HepG2 (cell line): ENCODE measurements around the gene CCSER2. TPM values are rescaled to one million over a fixed set of nuclear protein-coding genes. Genes with fewer than 3 reads are reported as not detected.

Experiments used
- ARHGAP35 ChIP-seq: sonication (generic); formaldehyde crosslinking; IDR thresholded peaks from 2 replicates; pipeline ENCODE4 v1.9.0; 2022; ENCODE audit warnings: mild to moderate bottlenecking, inconsistent platforms, moderate library complexity, missing genetic modification reagents, borderline replicate concordance
- CCAR2 ChIP-seq: fragments of 200-400 bp; formaldehyde crosslinking; optimal IDR thresholded peaks from 2 replicates; pipeline ENCODE3; 2018; ENCODE audit warnings: low read depth, mild to moderate bottlenecking, low read length, moderate library complexity
- MBD4 ChIP-seq: IDR thresholded peaks from 2 replicates; pipeline ENCODE4 v1.6.1; 2012; ENCODE audit warnings: low read length, inconsistent platforms, borderline replicate concordance
- NFIC ChIP-seq: IDR thresholded peaks from 2 replicates; pipeline ENCODE4 v1.6.1; 2012; ENCODE audit warnings: mild to moderate bottlenecking, low read length, inconsistent platforms
- NFYC ChIP-seq: IDR thresholded peaks from 2 replicates; pipeline ENCODE4 v1.6.1; 2016; ENCODE audit warnings: missing genetic modification reagents, missing compliant biosample characterization
- PLSCR1 ChIP-seq: sonication (generic); formaldehyde crosslinking; IDR thresholded peaks from 2 replicates; pipeline ENCODE4 v1.5.0; 2020; ENCODE audit warnings: missing genetic modification reagents, mild to moderate bottlenecking, borderline replicate concordance
- SRSF9 ChIP-seq: fragments of 200-400 bp; formaldehyde crosslinking; IDR thresholded peaks from 2 replicates; pipeline ENCODE4 v1.6.1; 2018; ENCODE audit warnings: borderline replicate concordance, mild to moderate bottlenecking, low read depth, low read length; ENCODE audit not compliant: insufficient read depth, poor library complexity, severe bottlenecking
- ZBTB49 ChIP-seq: sonication (generic); formaldehyde crosslinking; IDR thresholded peaks from 2 replicates; pipeline ENCODE4 v1.4.0; 2020; ENCODE audit warnings: missing genetic modification reagents, borderline replicate concordance
- ZNF343 ChIP-seq: sonication (generic); formaldehyde crosslinking; IDR thresholded peaks from 2 replicates; pipeline ENCODE4 v1.4.0; 2020; ENCODE audit warnings: mild to moderate bottlenecking, missing genetic modification reagents
- ZNF572 ChIP-seq: sonication (generic); formaldehyde crosslinking; IDR thresholded peaks from 2 replicates; pipeline ENCODE4 v1.5.1; 2020; ENCODE audit warnings: mild to moderate bottlenecking, missing genetic modification reagents
- ZNF704 ChIP-seq: sonication (generic); formaldehyde crosslinking; IDR thresholded peaks from 2 replicates; pipeline ENCODE4 v1.8.1; 2023; ENCODE audit warnings: mild to moderate bottlenecking, inconsistent platforms, moderate library complexity, missing genetic modification reagents, borderline replicate concordance
- ZNF816 ChIP-seq: sonication (generic); formaldehyde crosslinking; IDR thresholded peaks from 2 replicates; pipeline ENCODE4 v1.8.0; 2022; ENCODE audit warnings: missing genetic modification reagents, mild to moderate bottlenecking, borderline replicate concordance
- ZSCAN12 ChIP-seq: sonication (generic); formaldehyde crosslinking; IDR thresholded peaks from 2 replicates; pipeline ENCODE4 v1.9.0; 2021; ENCODE audit warnings: mild to moderate bottlenecking, missing genetic modification reagents
- ZSCAN9 ChIP-seq: IDR thresholded peaks from 2 replicates; pipeline ENCODE4 v1.6.1; 2016; ENCODE audit warnings: borderline replicate concordance
- polyA plus RNA-seq, 8 experiments: library from polyadenylated mRNA; depleted of rRNA in 3 of 8; stranded (reverse) in 7 of 8; unstranded in 1 of 8; fragments of >200 nt; fragmentation: Illumina TruSeq in 4 of 8; extraction: Trizol in 4 of 8; gene quantifications; 2 replicates each; pipeline versions ENCODE4 v1.2.1 to v1.2.3, GENCODE V29; 2011 to 2016; ENCODE audit warnings: low read depth in 4 of 8, missing spikeins in 1 of 8, mixed read lengths in 1 of 8; ENCODE audit not compliant: insufficient read depth in 1 of 8
- total RNA-seq, 5 experiments: library from RNA; depleted of rRNA; stranded (reverse); fragments of >200 nt; fragmentation: Illumina TruSeq; extraction: Trizol; gene quantifications; 2 replicates each; pipeline ENCODE4 v1.2.3, GENCODE V29; 2016; ENCODE audit warnings: low read depth in 1 of 5
- TF ChIP-seq, protein P1 (sequence below): sonication (generic); formaldehyde crosslinking; IDR thresholded peaks from 2 replicates; pipeline ENCODE4 v1.5.1; 2020; ENCODE audit warnings: mild to moderate bottlenecking, missing genetic modification reagents, borderline replicate concordance
- TF ChIP-seq, protein P2 (sequence below): sonication (generic); formaldehyde crosslinking; IDR thresholded peaks from 2 replicates; pipeline ENCODE4 v1.9.0; 2021; ENCODE audit warnings: missing genetic modification reagents, borderline replicate concordance

The CCSER2 gene
- total and polyA plus RNA-seq, 2 of the 13 experiments (the other 11 are each of a cell fraction or from before 2014, with no cell fraction given), result 13.3 to 17.2 TPM

- TF ChIP-seq, protein P1, sequence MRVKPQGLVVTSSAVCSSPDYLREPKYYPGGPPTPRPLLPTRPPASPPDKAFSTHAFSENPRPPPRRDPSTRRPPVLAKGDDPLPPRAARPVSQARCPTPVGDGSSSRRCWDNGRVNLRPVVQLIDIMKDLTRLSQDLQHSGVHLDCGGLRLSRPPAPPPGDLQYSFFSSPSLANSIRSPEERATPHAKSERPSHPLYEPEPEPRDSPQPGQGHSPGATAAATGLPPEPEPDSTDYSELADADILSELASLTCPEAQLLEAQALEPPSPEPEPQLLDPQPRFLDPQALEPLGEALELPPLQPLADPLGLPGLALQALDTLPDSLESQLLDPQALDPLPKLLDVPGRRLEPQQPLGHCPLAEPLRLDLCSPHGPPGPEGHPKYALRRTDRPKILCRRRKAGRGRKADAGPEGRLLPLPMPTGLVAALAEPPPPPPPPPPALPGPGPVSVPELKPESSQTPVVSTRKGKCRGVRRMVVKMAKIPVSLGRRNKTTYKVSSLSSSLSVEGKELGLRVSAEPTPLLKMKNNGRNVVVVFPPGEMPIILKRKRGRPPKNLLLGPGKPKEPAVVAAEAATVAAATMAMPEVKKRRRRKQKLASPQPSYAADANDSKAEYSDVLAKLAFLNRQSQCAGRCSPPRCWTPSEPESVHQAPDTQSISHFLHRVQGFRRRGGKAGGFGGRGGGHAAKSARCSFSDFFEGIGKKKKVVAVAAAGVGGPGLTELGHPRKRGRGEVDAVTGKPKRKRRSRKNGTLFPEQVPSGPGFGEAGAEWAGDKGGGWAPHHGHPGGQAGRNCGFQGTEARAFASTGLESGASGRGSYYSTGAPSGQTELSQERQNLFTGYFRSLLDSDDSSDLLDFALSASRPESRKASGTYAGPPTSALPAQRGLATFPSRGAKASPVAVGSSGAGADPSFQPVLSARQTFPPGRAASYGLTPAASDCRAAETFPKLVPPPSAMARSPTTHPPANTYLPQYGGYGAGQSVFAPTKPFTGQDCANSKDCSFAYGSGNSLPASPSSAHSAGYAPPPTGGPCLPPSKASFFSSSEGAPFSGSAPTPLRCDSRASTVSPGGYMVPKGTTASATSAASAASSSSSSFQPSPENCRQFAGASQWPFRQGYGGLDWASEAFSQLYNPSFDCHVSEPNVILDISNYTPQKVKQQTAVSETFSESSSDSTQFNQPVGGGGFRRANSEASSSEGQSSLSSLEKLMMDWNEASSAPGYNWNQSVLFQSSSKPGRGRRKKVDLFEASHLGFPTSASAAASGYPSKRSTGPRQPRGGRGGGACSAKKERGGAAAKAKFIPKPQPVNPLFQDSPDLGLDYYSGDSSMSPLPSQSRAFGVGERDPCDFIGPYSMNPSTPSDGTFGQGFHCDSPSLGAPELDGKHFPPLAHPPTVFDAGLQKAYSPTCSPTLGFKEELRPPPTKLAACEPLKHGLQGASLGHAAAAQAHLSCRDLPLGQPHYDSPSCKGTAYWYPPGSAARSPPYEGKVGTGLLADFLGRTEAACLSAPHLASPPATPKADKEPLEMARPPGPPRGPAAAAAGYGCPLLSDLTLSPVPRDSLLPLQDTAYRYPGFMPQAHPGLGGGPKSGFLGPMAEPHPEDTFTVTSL (CRISPR knock-in tag), result no peak
- TF ChIP-seq SRSF9 (no peak), MBD4 (no peak), CCAR2 (no peak), NFIC (no peak), ZNF704 (no peak), ZSCAN9 (CRISPR knock-in tag) (peak; percentile 99), ZNF572 (CRISPR knock-in tag) (no peak), ZSCAN12 (CRISPR knock-in tag) (0 out of 2 replicates have a peak, but pooled peaks have one; percentile 56), NFYC (CRISPR knock-in tag) (no peak), ARHGAP35 (CRISPR knock-in tag) (no peak), ZBTB49 (CRISPR knock-in tag) (peak; percentile 93), PLSCR1 (no peak), ZNF343 (no peak), ZNF816 (0 out of 2 replicates have a peak, but pooled peaks have one; percentile 55)
- TF ChIP-seq, protein P2, sequence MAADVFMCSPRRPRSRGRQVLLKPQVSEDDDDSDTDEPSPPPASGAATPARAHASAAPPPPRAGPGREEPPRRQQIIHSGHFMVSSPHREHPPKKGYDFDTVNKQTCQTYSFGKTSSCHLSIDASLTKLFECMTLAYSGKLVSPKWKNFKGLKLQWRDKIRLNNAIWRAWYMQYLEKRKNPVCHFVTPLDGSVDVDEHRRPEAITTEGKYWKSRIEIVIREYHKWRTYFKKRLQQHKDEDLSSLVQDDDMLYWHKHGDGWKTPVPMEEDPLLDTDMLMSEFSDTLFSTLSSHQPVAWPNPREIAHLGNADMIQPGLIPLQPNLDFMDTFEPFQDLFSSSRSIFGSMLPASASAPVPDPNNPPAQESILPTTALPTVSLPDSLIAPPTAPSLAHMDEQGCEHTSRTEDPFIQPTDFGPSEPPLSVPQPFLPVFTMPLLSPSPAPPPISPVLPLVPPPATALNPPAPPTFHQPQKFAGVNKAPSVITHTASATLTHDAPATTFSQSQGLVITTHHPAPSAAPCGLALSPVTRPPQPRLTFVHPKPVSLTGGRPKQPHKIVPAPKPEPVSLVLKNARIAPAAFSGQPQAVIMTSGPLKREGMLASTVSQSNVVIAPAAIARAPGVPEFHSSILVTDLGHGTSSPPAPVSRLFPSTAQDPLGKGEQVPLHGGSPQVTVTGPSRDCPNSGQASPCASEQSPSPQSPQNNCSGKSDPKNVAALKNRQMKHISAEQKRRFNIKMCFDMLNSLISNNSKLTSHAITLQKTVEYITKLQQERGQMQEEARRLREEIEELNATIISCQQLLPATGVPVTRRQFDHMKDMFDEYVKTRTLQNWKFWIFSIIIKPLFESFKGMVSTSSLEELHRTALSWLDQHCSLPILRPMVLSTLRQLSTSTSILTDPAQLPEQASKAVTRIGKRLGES (CRISPR knock-in tag), result 0 out of 2 replicates have a peak, but pooled peaks have one; percentile 18
These were observed 37.0 kb upstream of the CCSER2 start (continued) for GRCh38 chr10:84291384-84291783.
